GM21576 (cell line): ENCODE data around the gene DBP.
A peak's percentile ranks its signal among the peaks of the same experiment; 100 is the strongest.

Source experiments
- ATAC-seq: cut with Tn5 transposase; IDR thresholded peaks from one replicate; pipeline ENCODE4 v1.9.1; 2021; ENCODE audit warnings: mild to moderate bottlenecking, moderate library complexity; ENCODE audit not compliant: unreplicated experiment

The DBP gene

DNA sequence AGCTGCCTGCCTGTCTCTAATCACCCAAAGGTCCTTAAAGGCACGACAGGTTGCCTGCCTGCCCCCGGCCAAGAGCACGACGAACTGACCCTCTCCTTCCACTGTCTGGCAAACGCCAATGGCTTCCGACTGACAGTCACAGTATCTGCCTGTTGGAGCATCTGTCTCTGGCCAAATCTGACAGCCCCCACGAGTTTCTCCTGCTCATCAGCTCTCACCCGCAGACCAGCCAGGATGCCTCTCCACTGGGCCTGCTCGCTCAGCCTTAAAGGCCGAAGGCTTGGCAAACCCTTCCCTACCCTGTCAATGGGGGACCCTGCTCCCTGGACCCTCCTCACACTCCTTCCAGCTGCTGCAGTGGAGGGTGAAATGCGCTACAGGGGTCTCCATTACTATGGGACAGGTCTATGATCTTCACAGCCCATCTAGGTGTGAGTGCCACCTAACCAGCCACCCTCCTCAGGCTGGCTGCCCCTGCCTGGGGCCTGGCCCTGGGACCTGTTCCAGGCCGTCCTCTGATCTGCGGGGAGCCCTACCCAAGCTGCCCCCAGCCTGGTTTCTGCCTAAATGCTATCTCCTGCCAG lies 23.2 kb downstream of the DBP start:
- no peak for ATAC-seq

DNA sequence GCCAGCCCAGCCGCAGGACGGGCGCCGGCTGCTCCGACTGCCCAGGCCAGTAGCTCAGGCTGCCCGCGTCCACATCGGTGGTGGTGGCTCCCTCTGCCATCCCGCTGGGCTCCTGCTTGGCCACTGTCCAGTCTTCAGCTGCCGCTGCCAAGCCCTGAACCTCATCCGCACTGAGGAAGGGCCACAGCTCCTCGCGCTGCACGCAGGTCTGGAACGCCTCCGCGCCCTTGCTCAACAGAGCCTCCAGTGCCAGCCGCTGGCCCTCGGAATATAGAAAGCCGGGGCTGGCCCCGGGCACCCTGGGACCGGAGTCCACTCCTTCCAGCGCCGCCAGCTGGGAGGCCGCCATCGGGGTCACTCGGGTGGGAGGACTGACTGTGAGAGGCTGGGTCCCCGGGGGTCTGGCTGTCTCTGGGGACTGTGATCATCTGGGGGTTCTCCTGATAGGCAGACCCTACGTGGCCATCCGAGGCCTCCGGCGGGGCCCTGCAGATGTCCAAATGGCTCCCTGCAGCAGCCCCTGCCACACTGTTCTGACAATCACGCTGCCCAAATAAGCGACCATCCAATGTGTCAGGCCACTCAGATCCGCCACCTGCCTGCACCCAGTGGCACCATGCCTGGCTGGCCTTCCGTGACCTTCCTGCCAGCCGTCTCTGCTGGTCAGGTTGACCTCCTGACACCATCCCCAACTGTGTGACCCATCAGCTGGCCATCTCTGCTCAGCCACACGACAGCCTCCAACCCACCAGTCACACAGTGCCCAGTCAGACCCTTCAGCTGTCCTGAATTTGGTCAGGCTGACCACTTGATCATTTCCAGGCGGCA lies 23.9 kb downstream of the DBP start:
- no peak for ATAC-seq

DNA sequence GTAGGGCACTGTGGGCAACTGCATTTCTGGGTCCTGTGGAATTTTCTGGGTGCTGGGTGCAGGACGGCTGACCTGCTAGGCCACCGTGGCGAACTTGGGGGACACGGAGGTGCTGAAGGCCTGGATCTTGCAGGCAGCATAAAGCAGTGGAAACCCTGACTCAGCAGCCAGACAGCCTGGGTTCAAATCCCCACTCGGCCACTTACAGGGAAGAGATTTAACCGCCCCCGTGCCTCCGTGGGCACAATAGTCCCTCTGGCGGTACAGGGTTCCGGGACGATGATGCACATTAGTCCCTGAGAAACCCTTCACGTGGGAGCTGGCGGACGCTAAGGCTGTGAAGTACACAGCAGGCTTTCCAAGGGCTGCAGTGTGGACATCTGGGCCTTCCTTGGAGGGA lies 25.3 kb downstream of the DBP start:
- ATAC-seq: no peak

DNA sequence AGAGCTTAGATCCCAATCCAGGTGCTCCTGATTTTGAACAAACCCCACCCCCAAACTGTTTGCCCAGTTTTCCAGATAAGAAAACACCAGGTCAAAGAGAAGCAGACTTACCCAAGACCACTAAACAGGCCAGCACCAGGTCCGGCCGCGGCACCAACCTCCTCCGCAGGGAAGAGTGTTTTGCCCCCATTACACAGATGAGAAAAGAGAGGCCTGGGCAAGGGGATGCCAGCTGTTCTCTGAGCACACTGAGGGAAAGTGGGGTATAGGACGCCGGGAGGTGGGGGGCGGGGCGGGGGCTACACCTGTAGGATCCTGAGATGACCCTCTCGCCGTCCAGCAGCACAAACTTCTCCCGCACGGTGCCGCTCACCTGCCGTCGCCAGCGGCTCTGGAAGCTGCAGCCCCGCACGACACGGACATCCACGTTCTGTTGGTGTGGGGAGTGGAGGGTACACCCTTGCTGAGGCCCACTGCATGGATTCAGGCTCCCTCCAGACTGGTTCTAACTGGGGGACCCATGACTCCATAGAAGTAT lies 27.5 kb downstream of the DBP start:
- no peak for ATAC-seq

DNA sequence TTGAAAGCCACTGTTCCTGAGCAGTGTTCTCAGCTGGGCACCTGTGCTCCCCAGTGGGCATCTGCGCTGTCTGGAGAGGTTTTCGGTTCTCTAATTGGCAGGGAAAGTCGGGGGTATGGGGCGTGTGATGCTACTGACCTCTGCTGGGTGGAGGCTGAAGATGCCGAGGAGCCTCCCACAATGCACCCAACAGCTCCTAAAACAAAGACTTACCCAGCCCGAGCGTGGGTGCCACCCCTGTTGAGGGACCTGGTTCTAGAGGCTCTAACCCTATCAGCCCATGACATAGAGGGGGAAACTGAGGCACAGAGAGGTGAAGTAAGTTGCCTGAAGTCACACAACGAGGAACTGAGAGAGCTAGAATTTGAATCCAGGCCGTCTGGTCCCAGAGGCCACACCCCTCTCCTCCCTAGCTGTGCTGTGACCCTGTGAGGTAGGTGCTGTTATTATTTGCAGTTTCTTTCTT lies 28.3 kb downstream of the DBP start:
- ATAC-seq: no peak

DNA sequence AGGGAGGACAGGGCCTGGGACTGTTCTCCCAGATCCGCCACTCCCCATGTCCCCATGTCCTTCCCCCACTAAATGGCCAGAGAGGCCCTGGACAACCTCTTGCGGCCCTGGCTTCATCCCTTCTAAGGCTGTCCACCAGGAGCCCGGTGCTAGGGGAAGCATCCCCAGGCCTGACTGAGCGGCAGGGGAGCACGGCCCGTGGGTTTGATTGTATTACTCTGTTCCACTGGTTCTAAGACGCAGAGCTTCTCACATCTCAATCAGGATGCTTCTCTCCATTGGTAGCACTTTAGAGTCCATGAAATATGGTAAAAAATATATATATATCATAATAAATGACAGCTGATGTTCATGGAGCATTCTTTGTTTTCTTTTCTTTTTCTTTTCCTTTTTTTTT lies 29.8 kb downstream of the DBP start:
- ATAC-seq: no peak

DNA sequence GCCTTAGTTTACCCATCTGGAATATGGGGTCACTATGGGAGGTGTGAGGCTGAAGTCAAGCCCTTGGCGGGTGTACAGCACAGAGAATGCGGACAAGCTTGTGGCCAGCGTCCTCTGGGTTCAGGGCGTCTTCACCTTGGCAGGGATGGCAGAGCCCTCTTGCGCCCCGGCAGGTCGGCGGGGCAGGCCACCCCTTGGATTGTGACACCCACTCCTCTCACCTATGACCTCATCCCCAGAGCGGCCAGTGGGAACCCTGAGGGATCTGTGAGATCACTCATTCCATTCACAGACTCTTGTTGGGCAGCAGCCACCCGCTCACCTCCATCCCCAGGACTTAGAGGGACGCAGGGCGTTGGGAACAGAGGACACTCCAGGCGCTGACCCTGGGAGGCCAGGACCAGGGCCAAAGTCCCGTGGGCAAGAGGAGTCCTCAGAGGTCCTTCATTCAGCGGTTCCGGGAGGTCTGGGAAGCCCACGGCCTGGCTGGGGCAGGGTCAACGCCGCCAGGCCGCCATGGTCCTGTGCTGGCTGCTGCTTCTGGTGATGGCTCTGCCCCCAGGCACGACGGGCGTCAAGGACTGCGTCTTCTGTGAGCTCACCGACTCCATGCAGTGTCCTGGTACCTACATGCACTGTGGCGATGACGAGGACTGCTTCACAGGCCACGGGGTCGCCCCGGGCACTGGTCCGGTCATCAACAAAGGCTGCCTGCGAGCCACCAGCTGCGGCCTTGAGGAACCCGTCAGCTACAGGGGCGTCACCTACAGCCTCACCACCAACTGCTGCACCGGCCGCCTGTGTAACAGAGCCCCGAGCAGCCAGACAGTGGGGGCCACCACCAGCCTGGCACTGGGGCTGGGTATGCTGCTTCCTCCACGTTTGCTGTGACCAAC lies 30.5 kb downstream of the DBP start, which contains the start of gene SPACA4:
Gene SPACA4 (plus strand): TSS at position 280 of the 896 bp plus-strand sequence. CDS start 237 bp downstream, at position 517.
- ATAC-seq: no peak

DNA sequence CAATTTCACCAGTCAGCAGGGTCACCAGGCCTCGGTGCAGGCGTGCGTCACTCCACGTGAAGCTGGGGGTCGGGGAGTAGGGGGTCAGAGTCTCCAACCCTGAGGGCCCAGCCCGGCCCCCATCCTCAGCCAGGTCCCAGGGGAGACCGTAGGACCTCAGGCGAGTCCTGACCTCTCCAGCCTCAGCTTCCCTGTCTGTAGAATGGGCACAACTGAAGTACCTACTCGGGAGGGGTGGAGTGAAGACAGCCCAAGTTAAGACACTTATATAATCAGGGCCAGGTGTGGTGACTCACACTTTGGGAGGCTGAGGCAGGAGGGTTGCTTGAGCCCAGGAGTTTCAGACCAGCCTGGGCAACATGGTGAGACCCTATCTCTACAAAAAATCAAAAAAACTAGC lies 33.3 kb downstream of the DBP start:
- ATAC-seq: no peak

DNA sequence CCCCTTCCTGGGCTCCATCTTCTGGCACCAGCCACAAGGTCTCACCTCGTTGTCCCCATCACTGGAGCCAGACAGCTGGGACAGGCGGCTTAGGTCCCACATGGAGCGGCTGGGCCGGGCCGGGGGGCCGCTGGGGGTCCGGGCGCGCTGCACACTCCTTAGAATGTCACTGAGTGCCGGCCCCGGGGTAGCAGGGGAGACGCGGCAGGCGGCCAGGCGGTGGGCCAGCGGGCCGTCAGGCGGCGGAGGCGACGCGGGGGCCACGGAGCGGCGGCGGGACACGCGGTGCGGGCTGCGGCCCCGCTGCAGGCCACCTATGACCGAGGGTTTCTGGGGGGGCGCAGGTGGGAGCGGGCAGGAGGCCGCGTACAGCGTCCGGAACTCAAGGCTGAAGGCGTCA lies 33.7 kb downstream of the DBP start:
- no peak for ATAC-seq

DNA sequence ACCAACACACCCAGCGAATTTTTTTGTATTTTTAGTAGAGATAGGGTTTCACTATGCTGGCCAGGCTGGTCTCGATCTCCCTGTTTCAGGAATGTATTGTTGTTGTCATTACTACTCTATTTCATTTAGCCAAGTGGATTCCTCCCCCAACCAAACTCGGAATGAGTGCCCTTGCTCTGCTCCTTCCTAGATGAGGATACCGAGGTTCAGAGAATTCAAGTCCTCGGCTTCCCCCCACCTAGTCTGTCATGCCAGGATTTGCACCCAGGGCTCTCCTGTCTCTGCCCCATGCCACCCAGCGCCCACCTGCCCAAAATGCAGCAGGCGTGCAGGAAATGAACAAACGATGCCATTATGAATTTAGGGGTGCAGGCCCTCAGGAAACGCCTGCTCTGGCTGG lies 34.2 kb downstream of the DBP start:
- ATAC-seq: no peak

DNA sequence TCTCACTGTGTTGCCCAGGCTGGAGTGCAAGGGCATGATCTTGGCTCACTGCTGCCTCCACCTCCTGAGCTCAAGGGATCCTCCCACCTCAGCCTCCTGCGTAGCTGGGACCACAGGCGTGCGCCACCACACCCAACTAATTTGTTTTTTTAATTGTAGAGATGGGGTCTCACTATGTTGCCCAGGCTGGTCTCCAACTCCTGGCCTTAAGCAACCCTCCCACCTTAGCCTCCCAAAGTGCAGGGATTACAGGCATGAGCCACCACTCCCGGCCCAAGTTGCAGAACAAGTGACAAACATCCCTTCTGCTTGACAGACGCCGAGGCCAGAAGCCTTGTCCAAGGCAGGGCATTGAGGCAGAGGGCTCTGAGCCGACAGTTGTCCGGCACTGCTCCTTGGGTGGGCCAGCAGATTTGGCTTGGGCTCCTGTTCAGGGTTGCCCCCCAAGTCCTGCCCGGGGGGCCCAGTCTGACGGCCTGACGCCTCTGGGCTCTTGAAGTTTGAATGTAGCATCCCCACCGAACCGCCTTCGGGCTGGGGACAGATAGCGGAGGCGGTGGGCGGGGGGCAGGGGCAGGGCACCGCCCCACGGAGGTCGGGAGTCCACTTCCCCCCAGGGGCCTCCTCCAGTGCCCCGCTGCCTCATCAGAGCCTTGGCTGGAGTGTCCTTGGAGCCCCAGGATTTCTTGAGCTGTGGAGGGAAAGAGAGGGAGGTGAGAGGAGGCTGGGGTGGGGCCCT lies 36.3 kb downstream of the DBP start:
- no peak for ATAC-seq

DNA sequence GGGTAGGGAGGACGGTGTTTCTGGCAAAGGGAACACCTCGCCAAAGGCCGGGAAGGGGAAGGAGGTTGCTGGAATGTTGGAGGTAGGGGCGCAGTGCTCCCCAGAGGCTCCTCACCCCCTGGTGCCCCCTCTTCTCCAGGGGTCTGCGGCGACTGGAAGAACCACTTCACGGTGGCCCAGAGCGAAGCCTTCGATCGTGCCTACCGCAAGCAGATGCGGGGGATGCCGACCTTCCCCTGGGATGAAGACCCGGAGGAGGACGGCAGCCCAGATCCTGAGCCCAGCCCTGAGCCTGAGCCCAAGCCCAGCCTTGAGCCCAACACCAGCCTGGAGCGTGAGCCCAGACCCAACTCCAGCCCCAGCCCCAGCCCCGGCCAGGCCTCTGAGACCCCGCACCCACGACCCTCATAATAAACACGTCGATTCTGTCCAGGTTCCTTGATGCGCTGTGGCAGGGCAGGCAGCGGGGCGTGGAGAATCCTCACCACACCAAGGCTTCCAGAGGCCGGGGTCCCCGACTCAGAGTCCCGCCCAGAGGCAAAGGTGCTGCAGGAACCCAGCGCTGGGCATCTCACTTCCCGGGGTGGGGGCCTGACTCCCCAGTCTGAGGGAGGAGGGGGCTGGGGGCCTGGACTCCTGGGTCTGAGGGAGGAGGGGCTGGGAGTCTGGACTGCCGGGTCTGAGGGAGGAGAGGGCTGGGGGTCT lies 38.0 kb downstream of the DBP start:
- ATAC-seq: no peak

DNA sequence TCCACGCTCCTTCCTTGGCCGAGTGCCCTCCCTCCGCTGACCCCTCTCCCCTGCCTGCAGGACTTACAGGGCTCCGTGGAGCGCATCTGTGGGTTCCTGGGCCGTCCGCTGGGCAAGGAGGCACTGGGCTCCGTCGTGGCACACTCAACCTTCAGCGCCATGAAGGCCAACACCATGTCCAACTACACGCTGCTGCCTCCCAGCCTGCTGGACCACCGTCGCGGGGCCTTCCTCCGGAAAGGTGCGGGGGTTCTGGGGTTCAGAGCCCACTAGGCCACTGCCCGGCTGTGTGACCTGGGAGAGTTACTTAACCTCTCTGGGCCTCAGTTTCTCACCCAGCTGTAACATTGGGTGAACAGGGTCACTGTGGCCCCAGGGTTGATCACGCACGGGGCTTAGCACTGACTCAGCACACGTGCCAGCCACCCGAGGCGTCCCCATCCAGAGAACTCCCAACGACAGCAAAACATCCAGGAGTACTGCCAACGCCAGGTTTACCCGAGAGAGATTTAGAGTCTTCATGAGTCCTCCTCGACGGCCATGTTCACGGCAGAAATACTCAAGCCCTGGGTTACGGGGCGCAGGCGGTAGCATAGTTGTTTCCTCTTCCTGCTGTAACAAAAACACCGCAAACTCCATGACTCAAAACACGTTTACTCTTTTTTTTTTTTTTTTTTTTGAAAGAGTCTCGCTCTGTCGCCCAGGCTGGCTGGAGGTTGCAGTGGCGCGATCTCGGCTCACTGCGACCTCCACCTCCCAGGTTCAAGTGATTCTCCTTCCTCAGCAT lies 40.3 kb downstream of the DBP start:
- ATAC-seq: no peak

DNA sequence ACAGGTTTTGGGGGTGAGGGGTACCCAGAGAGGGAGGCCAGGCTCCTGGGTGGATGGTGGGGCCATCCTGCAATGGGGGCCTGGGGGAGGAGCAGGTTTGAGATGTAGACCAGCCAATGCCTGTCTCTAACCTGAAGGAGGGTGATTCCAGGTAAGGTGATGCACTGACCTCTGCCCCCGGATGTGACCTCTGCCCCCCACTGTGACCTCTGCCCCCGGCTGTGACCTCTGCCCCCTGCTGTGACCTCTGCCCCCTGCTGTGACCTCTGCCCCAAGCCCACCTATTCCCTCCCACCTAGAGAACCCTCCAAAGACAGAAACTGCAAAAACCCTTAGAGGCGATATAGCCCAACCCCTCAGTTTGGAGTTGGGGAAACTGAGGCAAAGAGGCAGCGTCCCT lies 40.9 kb downstream of the DBP start:
- no peak for ATAC-seq

DNA sequence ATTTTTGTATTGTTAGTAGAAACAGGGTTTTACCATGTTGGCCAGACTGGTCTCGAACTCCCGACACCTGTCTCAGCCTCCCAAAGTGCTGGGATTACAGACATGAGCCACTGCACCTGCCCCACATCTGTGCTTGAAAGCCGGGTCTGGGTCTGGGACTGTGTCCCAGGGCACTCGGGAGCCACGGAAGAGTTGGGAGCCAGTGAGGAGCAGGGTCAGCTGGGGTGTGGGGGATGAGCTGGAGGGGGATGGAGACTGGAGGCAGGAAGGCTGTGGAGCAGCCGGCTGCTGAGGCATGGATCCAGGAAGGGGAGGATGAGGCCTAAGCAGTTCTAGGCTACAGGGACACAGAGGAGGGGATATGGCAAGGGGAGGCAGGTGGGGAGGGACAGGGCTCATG lies 41.3 kb downstream of the DBP start:
- ATAC-seq: no peak

DNA sequence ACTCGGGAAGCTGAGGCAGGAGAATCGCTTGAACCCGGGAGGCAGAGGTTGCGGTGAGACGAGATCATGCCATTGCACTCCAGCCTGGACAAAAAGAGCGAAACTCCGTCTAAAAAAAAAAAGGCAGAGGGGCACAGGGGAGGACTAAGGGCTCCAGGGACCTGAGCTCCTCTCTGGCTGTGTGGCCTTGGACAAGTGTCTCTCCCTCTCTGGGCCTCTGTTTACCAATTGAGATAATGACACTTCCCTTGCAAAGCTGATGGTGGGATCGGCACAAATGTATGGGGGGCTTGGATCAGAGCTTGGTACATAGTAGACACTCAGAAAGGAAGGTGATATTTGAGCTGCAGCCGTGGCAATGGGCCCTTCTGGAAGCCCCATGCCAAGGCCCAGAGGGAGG lies 42.0 kb downstream of the DBP start:
- ATAC-seq: no peak

DNA sequence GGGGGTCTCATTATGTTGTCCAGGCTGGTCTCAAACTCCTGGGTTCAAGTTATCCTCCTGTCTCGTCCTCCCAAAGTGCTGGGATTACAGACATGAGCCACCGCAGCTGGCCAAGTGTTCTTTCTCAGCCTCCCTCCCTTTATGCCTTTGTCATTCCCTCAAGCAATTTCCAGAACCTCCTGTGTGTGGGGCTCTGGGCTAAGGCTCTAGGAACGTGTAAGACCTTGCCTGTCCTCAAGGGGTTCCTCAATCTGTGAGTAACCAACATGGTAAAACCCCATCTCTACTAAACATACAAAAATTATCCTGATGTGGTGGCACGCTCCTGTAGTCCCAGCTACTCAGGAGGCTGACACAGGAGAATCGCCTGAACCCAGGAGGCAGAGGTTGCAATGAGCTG lies 46.2 kb downstream of the DBP start:
- ATAC-seq: no peak

DNA sequence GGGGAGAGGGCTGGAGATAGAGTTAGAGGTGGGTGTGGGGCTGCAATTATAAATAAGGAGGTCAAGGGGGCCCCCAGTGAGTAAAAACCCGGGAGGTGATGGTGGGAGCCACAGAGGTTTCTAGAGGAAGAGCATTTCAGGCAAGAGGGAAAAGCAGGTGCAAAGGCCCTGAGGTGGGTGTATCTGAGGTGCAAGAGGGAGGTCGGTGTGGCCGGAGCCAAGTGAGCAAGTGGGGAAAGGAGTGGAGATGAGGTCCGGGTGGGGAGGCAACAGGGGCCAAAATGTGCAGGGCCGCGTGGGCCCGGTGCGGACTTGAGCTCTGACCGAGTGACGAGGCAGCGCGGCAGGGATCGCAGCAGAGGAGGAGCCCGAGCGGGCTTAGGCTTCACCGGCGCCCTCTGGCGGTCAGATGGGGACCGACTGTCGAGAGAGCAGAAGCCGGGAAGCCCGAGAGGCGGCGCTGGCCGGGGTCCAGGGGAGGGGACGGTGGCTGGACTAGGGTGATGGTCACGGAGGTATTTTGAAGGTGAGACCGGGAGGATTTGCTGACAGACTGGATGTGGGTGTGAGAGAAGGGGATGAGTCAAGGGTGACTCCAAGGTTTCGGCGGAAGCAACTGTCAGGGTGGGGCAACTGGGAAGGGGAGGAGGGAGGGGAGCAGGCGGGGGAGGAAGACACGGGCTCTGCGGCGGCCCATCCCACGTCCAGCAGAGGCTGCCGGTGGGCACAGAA lies 48.3 kb downstream of the DBP start:
- peak; percentile 49 for ATAC-seq

DNA sequence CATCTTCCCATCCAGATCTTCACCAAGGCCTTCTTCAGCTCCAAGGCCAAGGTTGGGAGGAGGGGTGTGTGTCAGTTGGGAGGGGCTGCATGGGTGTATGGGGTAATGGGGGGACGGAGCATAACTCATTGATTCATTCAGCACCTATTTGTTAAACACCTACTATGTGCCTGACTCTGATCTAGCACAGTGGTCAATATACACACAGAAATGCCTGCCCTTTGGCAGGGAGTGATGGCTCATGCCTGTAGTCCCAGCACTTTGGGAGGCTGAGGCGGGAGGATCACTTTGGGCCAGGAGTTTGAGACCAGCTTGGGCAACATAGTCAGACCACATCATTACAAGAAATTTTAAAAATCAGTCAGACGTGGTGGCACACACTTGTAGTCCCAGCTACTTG lies 49.8 kb downstream of the DBP start:
- ATAC-seq: no peak
